ENCODE measurements around the gene CDK14.

The CDK14 gene

GRCh38 chr7:91013078-91013477 lies 417.0 kb downstream of the CDK14 start:
- no peak overlapping the region for H3K27ac ChIP-seq
- no peaks in the 10 kb centered on the region for H3K36me3 ChIP-seq
- H3K9me3 ChIP-seq = no peaks in the 10 kb centered on the region
- no peak for DNase-seq
- H3K27me3 ChIP-seq = no peaks in the 10 kb centered on the region
- intact Hi-C loops (cut with DNase I; ENCODE audit: low total_unique reads) = no loop called here
- H3K4me3 ChIP-seq = no peak overlapping the region
- no peak for TF ChIP-seq CTCF (IDR thresholded peaks at IDR 0.05)
- peaks cover 0 to 4% (median 0%) of the 10 kb centered on the region in 4 donors for H3K4me1 ChIP-seq

- intact Hi-C loops (cut with DNase I; ENCODE audit: low total_unique reads) = no loop called here
- no peaks in the 10 kb centered on the region for H3K27me3 ChIP-seq
- no peak for TF ChIP-seq CTCF (IDR thresholded peaks at IDR 0.05)
- H3K27ac ChIP-seq = no peak overlapping the region
- DNase-seq = no peak
- H3K4me1 ChIP-seq = peaks cover 0 to 15% (median 3%) of the 10 kb centered on the region in 4 donors
- H3K36me3 ChIP-seq = no peaks in the 10 kb centered on the region
- H3K4me3 ChIP-seq = no peak overlapping the region
- H3K9me3 ChIP-seq = no peaks in the 10 kb centered on the region
Observed at GRCh38 chr7:91019686-91020385, 423.7 kb downstream of the CDK14 start.

GRCh38 chr7:91020636-91021385 lies 424.7 kb downstream of the CDK14 start:
- no peak for TF ChIP-seq CTCF (IDR thresholded peaks at IDR 0.05)
- Histone ChIP-seq H3K4me1 (peaks cover 0 to 15% (median 3%) of the 10 kb centered on the region in 4 donors), H3K9me3 (no peaks in the 10 kb centered on the region), H3K27me3 (no peaks in the 10 kb centered on the region), H3K27ac (no peak overlapping the region), H3K36me3 (no peaks in the 10 kb centered on the region), H3K4me3 (no peak overlapping the region)
- intact Hi-C loops (cut with DNase I; ENCODE audit: low total_unique reads) = no loop called here
- no peak for DNase-seq

GRCh38 chr7:91021956-91022355 lies 425.8 kb downstream of the CDK14 start:
- no peak for DNase-seq
- H3K9me3 ChIP-seq = no peaks in the 10 kb centered on the region
- intact Hi-C loops (cut with DNase I; ENCODE audit: low total_unique reads) = no loop called here
- H3K27me3 ChIP-seq = no peaks in the 10 kb centered on the region
- TF ChIP-seq CTCF (IDR thresholded peaks at IDR 0.05) = no peak
- peaks cover 0 to 15% (median 3%) of the 10 kb centered on the region in 4 donors for H3K4me1 ChIP-seq
- no peak overlapping the region for H3K27ac ChIP-seq
- H3K4me3 ChIP-seq = no peak overlapping the region
- no peaks in the 10 kb centered on the region for H3K36me3 ChIP-seq

GRCh38 chr7:91025906-91026390 lies 429.8 kb downstream of the CDK14 start:
- H3K4me3 ChIP-seq = no peak overlapping the region
- no peak for DNase-seq
- peaks cover 0 to 14% (median 6%) of the 10 kb centered on the region in 4 donors for H3K4me1 ChIP-seq
- H3K27ac ChIP-seq = no peak overlapping the region
- H3K27me3 ChIP-seq = no peaks in the 10 kb centered on the region
- no peak for TF ChIP-seq CTCF (IDR thresholded peaks at IDR 0.05)
- no peaks in the 10 kb centered on the region for H3K36me3 ChIP-seq
- intact Hi-C loops (cut with DNase I; ENCODE audit: low total_unique reads) = no loop called here
- no peaks in the 10 kb centered on the region for H3K9me3 ChIP-seq

All from tibial artery (tissue), 4 donors.